BJ (cell line): ENCODE measurements around the gene CMTM8. TPM values are rescaled to one million over a fixed set of nuclear protein-coding genes. Genes with fewer than 3 reads are reported as not detected.
A peak's percentile ranks its signal among the peaks of the same experiment; 100 is the strongest.
"Not testable (repeated sequence)": the region's sequence is repeated elsewhere in the genome, so short reads cannot be mapped to it uniquely, and the experiment has no call there.

ENCODE experiments used
- CTCF ChIA-PET: fragments of 350-600 bp; formaldehyde crosslinking; extraction: SDS; loops from one replicate; lab custom pipeline; 2021; ENCODE audit warnings: antibody characterized with exemption, inconsistent platforms; lab: Yijun Ruan, JAX
- POLR2A ChIA-PET: fragments of 300-600 bp; sonication (Branson Sonifier 250); formaldehyde crosslinking; extraction: SDS; loops from one replicate; lab custom pipeline; 2021; ENCODE audit warnings: antibody characterized with exemption; lab: Charles Lee
- DNase-seq: peaks from one replicate; pipeline ENCODE4 v3.0.0-alpha.2; 2011; ENCODE audit warnings: low read depth
- H3K27me3 ChIP-seq: 2 replicates; pipeline ENCODE4 v1.6.0; 2011; ENCODE audit warnings: low read length; ENCODE audit not compliant: control insufficient read depth, insufficient read depth
- H3K36me3 ChIP-seq: 2 replicates; pipeline ENCODE4 v1.5.1; 2011; ENCODE audit warnings: low read length; ENCODE audit not compliant: control insufficient read depth, insufficient read depth
- H3K4me3 ChIP-seq: 2 replicates; pipeline ENCODE4 v1.5.1; 2011; ENCODE audit warnings: low read depth, mild to moderate bottlenecking, control low read depth, low read length
- CTCF ChIP-seq: IDR thresholded peaks from 2 replicates; pipeline ENCODE4 v1.5.1; 2011; ENCODE audit warnings: low read depth, mild to moderate bottlenecking, control low read depth, inconsistent platforms, low read length, moderate library complexity; ENCODE audit not compliant: insufficient read depth
- polyA minus RNA-seq: library from RNA; depleted of rRNA, polyadenylated mRNA; stranded (reverse); fragments of >200 nt; gene quantifications from 2 replicates; pipeline ENCODE4 v1.2.3, GENCODE V29; 2011; rRNA and poly(A)+ RNA removed
- polyA plus RNA-seq: library from polyadenylated mRNA; depleted of rRNA; stranded (reverse); fragments of >200 nt; gene quantifications from 2 replicates; pipeline ENCODE4 v1.2.3, GENCODE V29; 2011; rRNA removed

CMTM8 gene
- polyA plus RNA-seq: 0.18 and 0.39 TPM in 2 replicates
- not detected in 2 replicates for polyA minus RNA-seq

GRCh38 chr3:32238453-32239306, at the start of gene CMTM8:
Gene CMTM8, plus strand, starts transcription at chr3:32238680. Its CDS starts 293 bp downstream, at chr3:32238973.
- POLR2A ChIA-PET: no interaction called here
- no peak for TF ChIP-seq CTCF
- Histone ChIP-seq H3K27me3 (peaks cover 22% of the 10 kb centered on the region), H3K4me3 (peak within 1 kb of the TSS; percentile 45), H3K36me3 (no peaks in the 10 kb centered on the region)
- CTCF ChIA-PET: interaction anchor here (1.3 kb wide), 1 partner anchor 9 kb away, joined by 4 read pairs; no protein-coding TSS in a partner anchor
- DNase-seq: no peak

- H3K27me3 ChIP-seq: no peaks in the 10 kb centered on the region; the same call in 1 of the 2 replicates
- DNase-seq: no peak
- ChIA-PET CTCF (no interaction called here), POLR2A (no interaction called here)
- H3K36me3 ChIP-seq: no peaks in the 10 kb centered on the region
- no peak overlapping the region for H3K4me3 ChIP-seq
- TF ChIP-seq CTCF: no peak
Measured at GRCh38 chr3:32189693-32190092, 48.8 kb upstream of the CMTM8 start.

GRCh38 chr3:32190556-32190955, 47.9 kb upstream of the CMTM8 start:
- H3K27me3 ChIP-seq, CTCF ChIA-PET, DNase-seq, H3K36me3 ChIP-seq, POLR2A ChIA-PET, H3K4me3 ChIP-seq: not testable (repeated sequence)

DNA sequence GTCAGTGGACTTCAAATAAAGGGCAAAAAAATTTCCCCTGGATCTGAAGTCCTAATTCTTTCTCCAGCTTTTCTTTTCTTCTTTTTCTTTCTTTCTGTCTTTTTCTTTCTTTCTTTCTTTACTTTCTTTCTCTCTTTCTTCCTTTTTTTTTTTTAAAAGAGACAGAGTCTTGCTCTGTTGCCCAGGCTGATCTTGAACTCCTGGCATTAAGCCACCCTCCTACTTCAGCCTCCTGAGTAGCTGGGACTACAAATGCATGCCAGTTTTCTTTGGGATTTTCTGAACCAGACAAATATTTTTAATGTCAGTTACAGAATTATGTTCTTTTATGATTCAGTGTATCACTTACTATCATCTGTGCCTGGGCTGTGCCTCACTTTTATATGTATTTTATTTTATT, 45.4 kb upstream of the CMTM8 start:
- no peak for TF ChIP-seq CTCF
- DNase-seq: no peak
- H3K27me3 ChIP-seq: no peaks in the 10 kb centered on the region
- H3K36me3 ChIP-seq: no peaks in the 10 kb centered on the region
- ChIA-PET POLR2A (no interaction called here), CTCF (no interaction called here)
- no peak overlapping the region for H3K4me3 ChIP-seq

GRCh38 chr3:32194653-32195052, 43.8 kb upstream of the CMTM8 start:
- DNase-seq: no peak
- H3K27me3 ChIP-seq: no peaks in the 10 kb centered on the region
- POLR2A ChIA-PET: no interaction called here
- CTCF ChIA-PET: no interaction called here
- H3K4me3 ChIP-seq: no peak overlapping the region
- no peak for TF ChIP-seq CTCF
- H3K36me3 ChIP-seq: no peaks in the 10 kb centered on the region
